GM18867 (cell line): ENCODE results near the gene ZBTB8A.
"Not testable (repeated sequence)": the region's sequence is repeated elsewhere in the genome, so short reads cannot be mapped to it uniquely, and the experiment has no call there.

Experiments
- ATAC-seq: cut with Tn5 transposase; IDR thresholded peaks from one replicate; pipeline ENCODE4 v1.9.1; 2021; ENCODE audit warnings: mild to moderate bottlenecking, moderate library complexity; ENCODE audit not compliant: unreplicated experiment

The ZBTB8A gene

DNA sequence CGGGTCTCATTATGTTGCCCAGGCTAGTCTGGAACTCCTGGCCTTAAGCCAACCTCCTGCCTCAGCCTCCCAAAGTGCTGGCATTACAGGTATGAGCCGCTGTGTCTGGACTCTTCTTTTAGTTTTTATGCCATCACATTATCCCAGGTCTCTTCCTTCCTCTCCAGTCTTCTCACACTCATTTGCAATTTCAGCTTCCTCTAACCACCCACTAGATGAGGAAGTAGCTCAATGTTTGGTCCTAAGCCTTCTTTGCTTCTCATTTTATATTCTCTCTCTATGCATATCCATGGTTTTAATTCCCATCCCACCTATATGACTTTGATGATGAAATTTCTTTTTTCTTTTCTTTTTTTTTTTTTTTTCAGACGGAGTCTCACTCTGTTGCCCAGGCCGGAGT lies 3.1 kb upstream of the ZBTB8A start:
- no peak for ATAC-seq

- no peak for ATAC-seq
Observed at GRCh38 chr1:32536764-32537163, 2.5 kb upstream of the ZBTB8A start.

DNA sequence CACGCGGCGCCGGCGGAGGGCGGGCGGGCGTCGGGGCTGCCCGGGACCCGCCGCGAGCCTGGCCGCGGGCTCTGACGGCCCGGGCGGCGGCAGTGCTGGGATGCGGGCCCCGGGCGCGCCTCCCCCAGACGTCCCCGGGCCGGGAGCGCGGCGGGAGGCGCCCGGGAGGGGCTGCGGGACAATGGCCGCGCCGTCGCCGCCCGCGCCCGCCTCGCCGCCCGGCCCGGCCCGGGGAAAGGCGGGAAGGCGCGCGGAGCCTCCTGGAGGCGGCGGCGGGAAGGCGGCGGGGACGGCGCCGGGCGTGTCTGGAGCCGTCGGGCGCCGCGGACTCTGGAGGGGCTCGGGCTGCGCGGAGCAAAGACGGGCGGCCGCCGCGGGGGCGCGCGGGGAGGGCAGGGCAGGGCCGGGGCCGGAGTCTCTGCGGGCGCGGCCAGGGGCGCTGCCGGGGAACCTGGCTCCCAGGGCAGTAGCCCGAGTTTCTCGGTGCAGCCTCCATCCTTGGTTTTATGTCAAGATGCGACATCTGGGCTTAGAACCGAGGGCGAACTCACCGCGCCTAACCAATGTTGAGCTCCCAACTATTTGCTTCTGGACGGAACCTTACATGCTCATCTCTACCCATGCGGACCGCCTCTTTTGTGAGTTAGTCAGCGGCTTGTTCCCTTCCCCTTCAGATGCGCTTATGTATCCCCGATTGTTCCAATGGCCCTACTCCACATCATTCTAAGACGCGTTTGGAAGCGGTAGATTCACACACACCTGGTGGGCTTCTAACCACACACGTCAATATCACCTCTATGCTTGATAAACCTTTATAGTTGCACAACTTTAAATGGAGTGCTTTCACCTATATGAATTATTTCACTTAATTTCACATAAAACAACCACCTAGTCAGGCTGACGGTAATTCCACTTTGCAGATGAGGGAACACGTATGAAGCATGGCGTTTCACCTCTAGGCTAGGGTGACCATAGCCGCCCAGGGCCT lies 651 bp downstream of the ZBTB8A start:
- no peak for ATAC-seq

GRCh38 chr1:32540605-32541004 lies 1.4 kb downstream of the ZBTB8A start:
- no peak for ATAC-seq

DNA sequence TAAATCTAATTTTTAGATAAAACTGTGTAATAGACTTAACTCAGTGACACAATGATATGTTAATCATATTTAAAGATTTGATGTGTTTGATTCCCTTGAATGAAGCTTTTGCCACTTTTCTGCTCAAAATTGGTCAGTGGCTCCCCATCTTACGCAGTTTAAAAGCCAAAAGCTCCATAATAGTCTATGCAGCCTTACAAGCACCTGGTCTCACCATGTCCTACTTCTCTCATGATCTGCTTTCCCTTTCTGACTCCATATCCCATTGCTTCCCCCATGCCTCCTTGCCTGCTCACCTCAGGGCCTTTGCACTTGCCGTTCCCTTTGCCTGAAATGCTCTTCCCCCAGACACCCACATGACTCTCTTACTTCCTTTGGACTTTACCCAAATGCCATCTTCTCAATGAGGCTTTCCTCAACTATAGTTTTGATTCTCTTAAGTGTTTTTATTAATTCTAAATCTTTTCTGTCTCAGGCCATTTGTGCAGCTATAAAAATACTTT lies 1.9 kb downstream of the ZBTB8A start:
- ATAC-seq, result no peak

- ATAC-seq, result no peak
Observed at GRCh38 chr1:32546611-32547010, 7.4 kb downstream of the ZBTB8A start.

DNA sequence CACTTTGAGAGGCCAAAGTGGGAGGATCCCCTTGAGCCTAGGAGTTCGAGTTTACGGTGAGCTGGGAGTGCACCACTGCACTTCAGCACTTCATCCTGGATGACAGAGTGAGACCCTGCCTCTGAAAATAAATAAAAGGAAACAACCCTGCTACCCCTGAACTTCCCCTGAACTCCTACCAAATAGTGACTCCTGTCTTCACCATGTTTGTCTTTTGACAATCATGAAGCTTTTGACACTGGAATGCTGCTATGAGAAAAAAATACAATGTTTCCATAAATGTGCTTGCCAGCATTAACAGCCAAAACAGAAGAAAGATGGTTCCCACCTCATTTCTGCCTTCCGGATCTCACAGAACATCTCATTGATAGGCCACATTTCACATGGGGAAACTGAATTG lies 10.4 kb downstream of the ZBTB8A start:
- ATAC-seq, result no peak

DNA sequence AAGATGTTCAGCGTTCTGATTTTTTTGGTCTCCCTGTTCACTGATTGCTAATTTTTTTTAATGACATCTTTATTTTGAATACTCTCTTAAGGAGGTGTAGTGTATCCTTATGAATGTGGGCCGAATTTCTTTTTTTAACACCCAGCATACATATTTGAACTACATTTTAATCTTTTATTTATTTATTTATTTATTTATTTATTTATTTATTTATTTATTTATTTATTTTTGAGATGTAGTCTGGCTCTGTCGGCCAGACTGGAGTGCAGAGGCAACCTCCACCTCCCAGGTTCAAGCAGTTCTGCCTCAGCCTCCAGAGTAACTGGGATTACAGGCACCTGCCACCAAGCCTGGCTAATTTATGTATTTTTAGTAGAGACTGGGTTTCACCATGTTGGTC lies 15.1 kb downstream of the ZBTB8A start:
- ATAC-seq, result no peak

DNA sequence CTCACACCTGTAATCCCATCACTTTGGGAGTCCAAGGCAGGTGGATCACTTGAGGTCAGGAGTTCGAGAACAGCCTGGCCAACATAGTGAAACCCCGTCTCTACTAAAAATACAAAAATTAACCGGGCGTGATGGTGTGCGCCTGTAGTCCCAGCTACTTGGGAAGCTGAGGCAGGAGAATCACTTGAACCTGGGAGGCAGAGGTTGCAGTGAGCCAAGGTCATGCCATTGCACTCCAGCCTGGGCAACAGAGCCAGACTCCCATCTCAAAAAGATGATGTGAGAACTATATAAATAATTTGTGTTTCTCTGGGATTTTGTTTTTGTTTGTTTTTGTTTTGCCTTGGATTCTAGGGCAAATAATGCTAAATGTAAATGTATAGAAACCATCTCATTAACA lies 17.8 kb downstream of the ZBTB8A start:
- not testable (repeated sequence) for ATAC-seq

DNA sequence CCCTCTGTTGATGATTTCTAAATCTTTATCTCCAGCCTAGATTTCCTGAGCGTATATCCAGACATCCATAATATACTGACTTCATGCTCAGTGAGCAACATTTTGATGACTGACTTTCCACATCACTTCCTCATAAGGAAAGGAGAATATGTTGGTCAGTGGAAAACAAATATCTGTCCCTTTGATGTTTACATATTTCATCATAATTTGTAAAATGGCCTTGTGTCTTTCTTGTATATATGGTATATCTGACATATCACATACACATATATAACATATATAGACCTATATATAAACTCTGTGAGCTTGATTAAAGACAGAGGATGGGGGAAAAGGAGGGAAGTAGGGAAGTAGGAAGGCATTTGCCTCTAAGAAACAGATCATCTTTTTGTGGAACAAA lies 18.6 kb downstream of the ZBTB8A start:
- ATAC-seq, result no peak

GRCh38 chr1:32568929-32569328 lies 29.7 kb downstream of the ZBTB8A start:
- no peak for ATAC-seq

DNA sequence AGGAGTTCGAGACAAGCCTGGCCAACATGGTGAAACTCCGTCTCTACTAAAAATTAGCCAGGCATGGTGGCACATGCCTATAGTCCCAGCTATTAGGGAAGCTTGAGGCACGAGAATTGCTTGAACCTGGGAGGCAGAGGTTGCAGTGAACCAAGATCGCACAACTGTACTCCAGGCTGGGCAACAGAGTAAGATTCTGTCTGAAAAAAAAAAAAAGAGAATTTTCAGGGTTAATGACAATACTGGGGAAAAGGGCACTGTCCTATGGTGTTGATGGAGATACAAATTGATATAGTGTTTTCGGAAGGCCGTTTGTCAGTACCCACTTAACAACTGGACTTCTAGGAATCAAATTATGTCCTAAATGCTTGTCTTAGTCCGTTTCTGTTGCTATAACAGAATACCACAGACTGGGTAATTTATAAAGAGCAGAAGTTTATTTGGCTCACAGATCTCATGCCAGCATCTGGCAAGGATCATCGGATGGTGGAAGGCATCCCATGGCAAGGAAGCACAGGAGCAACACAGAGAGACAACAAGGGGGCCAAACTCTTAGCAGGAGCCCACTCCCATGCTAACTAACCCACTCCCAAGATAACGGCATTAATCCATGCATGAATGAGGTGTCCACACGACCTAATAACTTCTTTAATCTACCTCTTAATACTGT lies 41.3 kb downstream of the ZBTB8A start:
- ATAC-seq, result no peak

DNA sequence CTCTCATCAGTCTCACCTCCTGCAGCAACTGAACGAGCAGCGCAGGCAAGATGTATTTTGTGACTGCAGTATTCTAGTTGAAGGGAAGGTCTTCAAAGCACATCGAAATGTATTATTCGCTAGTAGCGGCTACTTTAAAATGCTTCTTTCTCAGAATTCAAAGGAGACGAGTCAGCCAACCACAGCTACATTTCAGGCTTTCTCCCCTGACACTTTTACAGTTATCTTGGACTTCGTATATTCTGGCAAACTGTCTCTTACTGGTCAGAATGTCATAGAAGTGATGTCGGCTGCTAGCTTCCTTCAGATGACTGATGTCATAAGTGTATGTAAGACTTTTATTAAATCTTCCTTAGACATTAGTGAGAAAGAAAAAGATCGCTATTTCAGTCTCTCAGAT lies 53.7 kb downstream of the ZBTB8A start:
- ATAC-seq, result no peak

GRCh38 chr1:32600034-32600433 lies 60.8 kb downstream of the ZBTB8A start:
- no peak for ATAC-seq

DNA sequence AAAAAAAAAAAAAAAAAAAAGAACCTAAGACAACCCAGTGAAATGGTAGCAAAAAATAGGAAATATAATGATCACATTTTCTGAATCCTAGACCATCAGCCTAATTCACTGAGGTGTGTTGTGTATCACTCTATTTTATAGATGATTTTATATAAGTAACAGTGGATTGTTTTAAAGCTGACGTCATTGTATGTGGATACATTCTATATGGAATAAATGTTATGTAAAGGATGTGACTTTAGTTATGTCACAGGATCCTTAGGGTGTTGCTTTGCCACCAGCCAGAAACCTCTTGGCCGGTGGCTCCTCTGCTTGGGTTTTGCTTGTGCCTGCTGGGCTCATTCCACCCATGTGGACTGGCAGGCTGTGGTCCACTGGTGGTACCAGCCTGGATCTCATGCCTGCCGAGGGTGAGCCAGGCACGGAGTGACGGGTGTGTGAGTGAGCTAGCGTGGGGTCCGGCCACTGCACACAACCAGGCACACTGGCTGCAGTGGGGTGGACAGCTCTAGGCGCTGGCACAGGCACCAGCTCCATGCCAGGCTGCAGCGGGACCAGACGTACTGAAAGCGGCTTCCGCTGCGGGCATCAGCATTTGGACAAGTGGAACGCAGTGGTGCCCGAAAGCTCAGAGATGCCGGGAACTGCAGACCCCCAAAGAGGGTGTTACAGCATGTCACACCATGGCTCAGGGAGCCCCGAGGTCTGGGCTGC lies 66.6 kb downstream of the ZBTB8A start:
- ATAC-seq, result no peak

- no peak for ATAC-seq
Observed at GRCh38 chr1:32606565-32607371, 67.5 kb downstream of the ZBTB8A start.

DNA sequence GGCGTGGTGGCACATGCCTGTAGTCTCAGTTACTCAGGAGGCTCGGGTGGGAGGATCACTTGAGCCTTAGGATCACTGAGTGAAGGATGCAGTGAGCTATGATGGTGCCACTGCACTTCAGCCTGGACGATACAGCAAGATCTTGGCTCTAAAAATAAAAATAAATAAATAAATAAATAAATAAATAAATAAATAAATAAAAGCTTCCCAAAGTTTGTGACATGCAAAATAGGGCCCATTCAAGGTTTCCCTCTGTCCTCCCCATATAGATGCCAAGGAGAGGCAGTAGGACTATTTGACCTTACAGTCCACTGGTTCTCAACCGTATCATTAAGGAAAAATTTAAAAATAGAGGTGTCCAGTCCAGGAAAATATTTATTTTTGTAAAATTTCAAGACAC lies 70.0 kb downstream of the ZBTB8A start:
- no peak for ATAC-seq

DNA sequence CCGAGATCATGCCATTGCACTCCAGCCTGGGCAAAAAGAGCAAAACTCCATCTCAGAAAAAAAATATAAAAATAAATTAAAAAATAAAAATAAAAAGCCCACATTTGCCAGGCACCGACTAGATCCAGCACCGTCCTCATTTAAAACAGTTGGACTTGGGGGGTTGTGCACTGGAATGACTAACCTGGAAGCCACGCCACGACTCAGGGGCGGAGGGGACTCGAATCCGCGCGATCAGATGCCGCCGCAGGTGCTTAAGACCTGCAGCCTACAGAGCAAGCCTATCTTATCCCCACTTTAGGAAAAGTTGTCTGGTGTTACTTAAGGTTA lies 72.6 kb downstream of the ZBTB8A start:
- ATAC-seq, result no peak

- ATAC-seq, result no peak
Observed at GRCh38 chr1:32612189-32612881, 73.1 kb downstream of the ZBTB8A start.

DNA sequence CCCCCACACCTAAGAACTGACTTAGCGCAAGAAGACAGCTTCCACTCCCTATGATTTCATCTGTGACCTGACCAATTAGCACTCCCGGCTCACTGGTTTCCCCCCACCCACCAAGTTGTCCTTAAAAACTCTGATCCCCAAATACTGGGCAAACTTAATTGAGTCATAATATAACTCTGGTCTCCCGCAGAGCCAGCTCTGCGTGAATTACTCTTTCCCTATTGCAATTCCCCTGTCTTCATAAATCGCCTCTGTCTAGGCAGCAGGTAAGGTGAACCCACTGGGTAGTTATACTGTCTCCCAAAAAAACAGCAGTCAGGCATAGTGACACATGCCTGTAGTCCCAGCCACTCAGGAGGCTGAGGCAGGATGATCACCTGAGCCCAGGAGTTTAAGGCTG lies 74.2 kb downstream of the ZBTB8A start:
- ATAC-seq, result no peak
